Natural killer cell (primary cell): ENCODE results near the gene SSU72. TPM values are rescaled to one million over a fixed set of nuclear protein-coding genes. Genes with fewer than 3 reads are reported as not detected.

Source experiments
- ATAC-seq, 3 donors: fragments of 150-1000 bp in 2 of 3; fragments of 200-7000 bp in 1 of 3; cut with Tn5 transposase; 1 replicate in 1 of 3; 2 replicates in 2 of 3; pipeline ENCODE4 v1.10.0; 2021; ENCODE audit warnings: mild to moderate bottlenecking in 2 of 3, moderate library complexity in 2 of 3
- DNase-seq, 2 donors: peaks; one replicate each; pipeline versions ENCODE4 v3.0.0 to v3.0.0-alpha.2; 2013 to 2021; ENCODE audit warnings: mixed read lengths in 1 of 2
- H3K27ac ChIP-seq: one replicate; pipeline ENCODE4 v1.5.1; 2013; ENCODE audit warnings: mild to moderate bottlenecking, low read length
- H3K27me3 ChIP-seq: one replicate; pipeline ENCODE4 v1.6.1; 2013; ENCODE audit warnings: low read length; ENCODE audit not compliant: control insufficient read depth, insufficient read depth
- H3K36me3 ChIP-seq: one replicate; pipeline ENCODE4 v1.6.1; 2013; ENCODE audit warnings: low read length; ENCODE audit not compliant: control insufficient read depth, insufficient read depth
- H3K4me1 ChIP-seq: one replicate; pipeline ENCODE4 v1.6.1; 2013; ENCODE audit warnings: low read length; ENCODE audit not compliant: control insufficient read depth, insufficient read depth
- H3K4me3 ChIP-seq: one replicate; pipeline ENCODE4 v1.5.1; 2013; ENCODE audit warnings: low read length
- H3K9me3 ChIP-seq: one replicate; pipeline ENCODE4 v1.6.1; 2013; ENCODE audit warnings: low read length; ENCODE audit not compliant: control insufficient read depth, insufficient read depth
- H3K27ac Mint-ChIP-seq, 2 donors: one replicate each; pipeline ENCODE4 v1.8.0; 2022; ENCODE audit warnings: mild to moderate bottlenecking in 2 of 2, mixed read lengths in 2 of 2, moderate library complexity in 1 of 2
- H3K27me3 Mint-ChIP-seq, 2 donors: one replicate each; pipeline ENCODE4 v1.8.0; 2022; ENCODE audit warnings: low read depth in 2 of 2, mixed read lengths in 2 of 2
- H3K36me3 Mint-ChIP-seq: one replicate; pipeline ENCODE4 v1.8.0; 2022; ENCODE audit warnings: mixed read lengths
- H3K4me1 Mint-ChIP-seq, 2 donors: one replicate each; pipeline ENCODE4 v1.8.0; 2022; ENCODE audit warnings: mixed read lengths in 2 of 2
- H3K4me3 Mint-ChIP-seq: one replicate; pipeline ENCODE4 v1.8.0; 2022; ENCODE audit warnings: mild to moderate bottlenecking, moderate library complexity, mixed read lengths
- H3K9me3 Mint-ChIP-seq, 2 donors: one replicate each; pipeline ENCODE4 v1.8.0; 2022; ENCODE audit warnings: mixed read lengths in 2 of 2
- CTCF ChIP-seq: fragments of 200-600 bp; IDR thresholded peaks from one replicate; pipeline ENCODE4 v1.8.0; 2022; ENCODE audit warnings: antibody characterized with exemption
- WGBS: methylation state at CpG from one replicate; pipeline ENCODE4 v1.1.7; 2013; ENCODE audit warnings: missing lambda C conversion rate; ENCODE audit not compliant: insufficient coverage; 5-methylcytosine and 5-hydroxymethylcytosine counted together
- intact Hi-C: fragments of 100-400 bp; cut with micrococcal nuclease; formaldehyde crosslinking; loops from one replicate; pipeline ENCODE4 v1.14.2; 2022
- total RNA-seq, 4 donors: library from RNA; stranded (reverse); fragments of 120-200 nt in 1 of 4; gene quantifications; one replicate each; pipeline versions ENCODE4 v1.2.3 to v1.2.4, GENCODE V29; 2013 to 2022

Gene SSU72
- total RNA-seq = 100 to 1,000 TPM in 1 of 3 donors, 10 to 100 TPM in 2; 87.5 to 107 (median 93.9) TPM
- total RNA-seq (2013) = 45.5 TPM

GRCh38 chr1:1574721-1575537, at the start of gene SSU72:
Gene SSU72, minus strand, starts transcription at chr1:1574863. Its CDS starts 306 bp downstream, at chr1:1574557.
- no peaks in the 10 kb centered on the region for H3K9me3 ChIP-seq
- under 1% methylated on average over 87 of the region's 87 CpGs for WGBS
- ATAC-seq = peak; percentile 82 to 91 (median 85)
- H3K27ac Mint-ChIP-seq = peak within 1 kb of the TSS; percentile 99
- H3K9me3 Mint-ChIP-seq = no peaks in the 10 kb centered on the region
- H3K36me3 ChIP-seq = peaks cover 3% of the 10 kb centered on the region
- peak within 1 kb of the TSS; percentile 95 for H3K27ac ChIP-seq
- H3K27me3 Mint-ChIP-seq = peaks cover 0 to 4% of the 10 kb centered on the region in 2 donors
- intact Hi-C loops = loop anchor here (2.0 to 10.0 kb wide), 2 partner anchors 40 to 100 kb away; partner anchors contain the start of gene MIB2
- no peaks in the 10 kb centered on the region for H3K27me3 ChIP-seq
- DNase-seq = peak; percentile 97
- H3K4me1 Mint-ChIP-seq = peaks cover 25 to 27% of the 10 kb centered on the region in 2 donors
- no peaks in the 10 kb centered on the region for H3K36me3 Mint-ChIP-seq
- H3K4me3 ChIP-seq = peak within 1 kb of the TSS; percentile 84
- peak within 1 kb of the TSS; percentile 99 for H3K4me3 Mint-ChIP-seq
- H3K4me1 ChIP-seq = peaks cover 38% of the 10 kb centered on the region
- TF ChIP-seq CTCF = no peak

- no peaks in the 10 kb centered on the region for H3K36me3 Mint-ChIP-seq
- H3K27me3 Mint-ChIP-seq = no peaks in the 10 kb centered on the region
- no peaks in the 10 kb centered on the region for H3K27me3 ChIP-seq
- H3K4me3 Mint-ChIP-seq = no peak overlapping the region
- no peaks in the 10 kb centered on the region for H3K9me3 Mint-ChIP-seq
- peaks cover 50% of the 10 kb centered on the region for H3K4me1 ChIP-seq
- peaks cover 8 to 28% of the 10 kb centered on the region in 2 donors for H3K4me1 Mint-ChIP-seq
- H3K27ac Mint-ChIP-seq = no peak overlapping the region
- ATAC-seq (no peak), DNase-seq (no peak)
- no peaks in the 10 kb centered on the region for H3K9me3 ChIP-seq
- no peak overlapping the region for H3K4me3 ChIP-seq
- no peak for TF ChIP-seq CTCF
- H3K27ac ChIP-seq = no peak overlapping the region
- no peaks in the 10 kb centered on the region for H3K36me3 ChIP-seq
- intact Hi-C loops = no loop called here
- 93% methylated on average over 50 of the region's 51 CpGs for WGBS
Observed at GRCh38 chr1:1623631-1624442, 49.2 kb upstream of the SSU72 start.

- H3K4me1 ChIP-seq = peaks cover 44% of the 10 kb centered on the region
- no peaks in the 10 kb centered on the region for H3K27me3 Mint-ChIP-seq
- peaks cover 8 to 28% of the 10 kb centered on the region in 2 donors for H3K4me1 Mint-ChIP-seq
- WGBS = 96% methylated on average over 33 of the region's 33 CpGs
- no peak for DNase-seq
- no peak overlapping the region for H3K27ac ChIP-seq
- H3K36me3 ChIP-seq = no peaks in the 10 kb centered on the region
- no peak overlapping the region for H3K4me3 Mint-ChIP-seq
- no peaks in the 10 kb centered on the region for H3K9me3 ChIP-seq
- H3K9me3 Mint-ChIP-seq = no peaks in the 10 kb centered on the region
- ATAC-seq = no peak
- intact Hi-C loops = no loop called here
- TF ChIP-seq CTCF = no peak
- no peaks in the 10 kb centered on the region for H3K27me3 ChIP-seq
- no peaks in the 10 kb centered on the region for H3K36me3 Mint-ChIP-seq
- no peak overlapping the region for H3K4me3 ChIP-seq
- no peak overlapping the region for H3K27ac Mint-ChIP-seq
Observed at GRCh38 chr1:1623181-1623630, 48.5 kb upstream of the SSU72 start.
